Kidney tubule cell (primary cell): ENCODE measurements around the gene KRTAP6-1.

Source experiments
- DNase-seq: peaks from one replicate; pipeline ENCODE4 v3.0.0-alpha.2; 2018; ENCODE audit warnings: low spot score

The KRTAP6-1 gene

GRCh38 chr21:30613836-30614235, at the start of gene KRTAP6-1:
Gene KRTAP6-1, minus strand, starts transcription at chr21:30613930. Its CDS starts 26 bp downstream, at chr21:30613904.
- no peak for DNase-seq

GRCh38 chr21:30652891-30653290, 39.2 kb upstream of the KRTAP6-1 start:
- DNase-seq = no peak

- no peak for DNase-seq
Observed at GRCh38 chr21:30646904-30647414, 33.2 kb upstream of the KRTAP6-1 start.

- DNase-seq = no peak
Observed at GRCh38 chr21:30642564-30642963, 28.8 kb upstream of the KRTAP6-1 start, which contains the start of gene KRTAP20-3. Gene KRTAP20-3, plus strand, starts transcription at chr21:30642864.

GRCh38 chr21:30638686-30639085, 25.0 kb upstream of the KRTAP6-1 start:
- DNase-seq = no peak

- no peak for DNase-seq
Observed at GRCh38 chr21:30634906-30635305, 21.2 kb upstream of the KRTAP6-1 start, which contains the start of gene KRTAP20-2. Gene KRTAP20-2, plus strand, starts transcription at chr21:30635206. Its CDS starts 58 bp downstream, at chr21:30635264.

GRCh38 chr21:30629200-30629599, 15.5 kb upstream of the KRTAP6-1 start:
- DNase-seq = no peak

GRCh38 chr21:30628109-30628508, 14.4 kb upstream of the KRTAP6-1 start:
- no peak for DNase-seq

GRCh38 chr21:30625449-30626165, 11.9 kb upstream of the KRTAP6-1 start:
- no peak for DNase-seq

GRCh38 chr21:30623362-30623761, 9.6 kb upstream of the KRTAP6-1 start:
- no peak for DNase-seq

- no peak for DNase-seq
Observed at GRCh38 chr21:30620522-30620921, 6.8 kb upstream of the KRTAP6-1 start, which contains the start of gene KRTAP20-4. Gene KRTAP20-4, plus strand, starts transcription at chr21:30620627.

GRCh38 chr21:30620080-30620479, 6.3 kb upstream of the KRTAP6-1 start:
- DNase-seq = no peak

GRCh38 chr21:30616125-30616524, 2.4 kb upstream of the KRTAP6-1 start, which contains the start of gene KRTAP20-1:
Gene KRTAP20-1, plus strand, starts transcription at chr21:30616425. Its CDS starts 30 bp downstream, at chr21:30616455.
- no peak for DNase-seq

GRCh38 chr21:30615199-30615598, 1.5 kb upstream of the KRTAP6-1 start:
- DNase-seq = no peak

GRCh38 chr21:30612132-30612531, 1.6 kb downstream of the KRTAP6-1 start:
- DNase-seq = no peak

- no peak for DNase-seq
Observed at GRCh38 chr21:30605968-30606367, 7.8 kb downstream of the KRTAP6-1 start.

GRCh38 chr21:30600787-30601186, 12.9 kb downstream of the KRTAP6-1 start, which contains the start of gene KRTAP22-1:
Gene KRTAP22-1, plus strand, starts transcription at chr21:30601087.
- no peak for DNase-seq

- DNase-seq = no peak
Observed at GRCh38 chr21:30598802-30599201, 14.9 kb downstream of the KRTAP6-1 start, which contains the start of gene KRTAP6-2. Gene KRTAP6-2, minus strand, starts transcription at chr21:30598902. Its CDS starts 28 bp downstream, at chr21:30598874.

- no peak for DNase-seq
Observed at GRCh38 chr21:30592140-30592539, 21.6 kb downstream of the KRTAP6-1 start, which contains the start of gene KRTAP6-3. Gene KRTAP6-3, plus strand, starts transcription at chr21:30592440. Its CDS starts 6 bp downstream, at chr21:30592446.

- no peak for DNase-seq
Observed at GRCh38 chr21:30590297-30590696, 23.4 kb downstream of the KRTAP6-1 start, which contains the start of gene KRTAP22-2. Gene KRTAP22-2, minus strand, starts transcription at chr21:30590397.

- DNase-seq = no peak
Observed at GRCh38 chr21:30582870-30583269, 30.9 kb downstream of the KRTAP6-1 start.

- DNase-seq = no peak
Observed at GRCh38 chr21:30580132-30580531, 33.6 kb downstream of the KRTAP6-1 start.

- no peak for DNase-seq
Observed at GRCh38 chr21:30579346-30579745, 34.4 kb downstream of the KRTAP6-1 start.
